ENCODE measurements around the gene CCDC192. TPM values are rescaled to one million over a fixed set of nuclear protein-coding genes. Genes with fewer than 3 reads are reported as not detected.

The CCDC192 gene
- total RNA-seq, 1 experiment from 2014 or later: not detected

GRCh38 chr5:127925916-127926315, 222.7 kb downstream of the CCDC192 start:
- intact Hi-C loops (cut with micrococcal nuclease; ENCODE audit: unreplicated experiment): no loop called here
- POLR2A ChIA-PET (ENCODE audit: low non-redundant PET): no interaction called here
- TF ChIP-seq CTCF (conservative IDR thresholded peaks at IDR 0.05; ENCODE audit: low read depth, low read length) (no peak), EZH2 (IDR thresholded peaks at IDR 0.05; ENCODE audit: borderline replicate concordance, low read depth, low read length, poor library complexity, severe bottlenecking) (no peak)
- peak; percentile 42 for DNase-seq (ENCODE audit: low spot score)
- Histone ChIP-seq H3K4me3 (ENCODE audit: low read depth, low read length, poor library complexity, severe bottlenecking) (no peak overlapping the region), H3K9me3 (ENCODE audit: low read depth, low read length, poor library complexity, severe bottlenecking) (no peaks in the 10 kb centered on the region), H3K4me1 (ENCODE audit: insufficient read depth, low read length, poor library complexity, severe bottlenecking) (no peaks in the 10 kb centered on the region), H3K27ac (ENCODE audit: low read depth, low read length, poor library complexity, severe bottlenecking) (no peak overlapping the region), H3K36me3 (ENCODE audit: insufficient read depth, low read length, poor library complexity, severe bottlenecking) (no peaks in the 10 kb centered on the region), H3K27me3 (replicated peaks; ENCODE audit: insufficient read depth, low read depth, low read length, poor library complexity) (no peaks in the 10 kb centered on the region)
- CTCF ChIA-PET: no interaction called here
- no TSS peak for BruUV-seq (replicated peaks)

GRCh38 chr5:127926974-127927373, 223.8 kb downstream of the CCDC192 start:
- Histone ChIP-seq H3K27ac (ENCODE audit: low read depth, low read length, poor library complexity, severe bottlenecking) (no peak overlapping the region), H3K36me3 (ENCODE audit: insufficient read depth, low read length, poor library complexity, severe bottlenecking) (no peaks in the 10 kb centered on the region), H3K4me1 (ENCODE audit: insufficient read depth, low read length, poor library complexity, severe bottlenecking) (no peaks in the 10 kb centered on the region), H3K27me3 (replicated peaks; ENCODE audit: insufficient read depth, low read depth, low read length, poor library complexity) (no peaks in the 10 kb centered on the region), H3K9me3 (ENCODE audit: low read depth, low read length, poor library complexity, severe bottlenecking) (no peaks in the 10 kb centered on the region), H3K4me3 (ENCODE audit: low read depth, low read length, poor library complexity, severe bottlenecking) (no peak overlapping the region)
- ChIA-PET POLR2A (ENCODE audit: low non-redundant PET) (no interaction called here), CTCF (no interaction called here)
- intact Hi-C loops (cut with micrococcal nuclease; ENCODE audit: unreplicated experiment): no loop called here
- BruUV-seq (replicated peaks): no TSS peak
- DNase-seq (ENCODE audit: low spot score): no peak
- TF ChIP-seq CTCF (conservative IDR thresholded peaks at IDR 0.05; ENCODE audit: low read depth, low read length): no peak
- no peak for TF ChIP-seq EZH2 (IDR thresholded peaks at IDR 0.05; ENCODE audit: borderline replicate concordance, low read depth, low read length, poor library complexity, severe bottlenecking)

GRCh38 chr5:127928053-127928452, 224.9 kb downstream of the CCDC192 start:
- no TSS peak for BruUV-seq (replicated peaks)
- no peak for TF ChIP-seq EZH2 (IDR thresholded peaks at IDR 0.05; ENCODE audit: borderline replicate concordance, low read depth, low read length, poor library complexity, severe bottlenecking)
- TF ChIP-seq CTCF (conservative IDR thresholded peaks at IDR 0.05; ENCODE audit: low read depth, low read length): no peak
- no peaks in the 10 kb centered on the region for H3K9me3 ChIP-seq (ENCODE audit: low read depth, low read length, poor library complexity, severe bottlenecking)
- no peaks in the 10 kb centered on the region for H3K36me3 ChIP-seq (ENCODE audit: insufficient read depth, low read length, poor library complexity, severe bottlenecking)
- no peak overlapping the region for H3K27ac ChIP-seq (ENCODE audit: low read depth, low read length, poor library complexity, severe bottlenecking)
- no peaks in the 10 kb centered on the region for H3K27me3 ChIP-seq (replicated peaks; ENCODE audit: insufficient read depth, low read depth, low read length, poor library complexity)
- DNase-seq (ENCODE audit: low spot score): no peak
- H3K4me1 ChIP-seq (ENCODE audit: insufficient read depth, low read length, poor library complexity, severe bottlenecking): no peaks in the 10 kb centered on the region
- no peak overlapping the region for H3K4me3 ChIP-seq (ENCODE audit: low read depth, low read length, poor library complexity, severe bottlenecking)
- intact Hi-C loops (cut with micrococcal nuclease; ENCODE audit: unreplicated experiment): no loop called here
- ChIA-PET CTCF (no interaction called here), POLR2A (ENCODE audit: low non-redundant PET) (no interaction called here)
